GM18867 (cell line): ENCODE data around the gene GTPBP1.

Experiments
- ATAC-seq: cut with Tn5 transposase; IDR thresholded peaks from one replicate; pipeline ENCODE4 v1.9.1; 2021; ENCODE audit warnings: mild to moderate bottlenecking, moderate library complexity; ENCODE audit not compliant: unreplicated experiment

GTPBP1 gene

DNA sequence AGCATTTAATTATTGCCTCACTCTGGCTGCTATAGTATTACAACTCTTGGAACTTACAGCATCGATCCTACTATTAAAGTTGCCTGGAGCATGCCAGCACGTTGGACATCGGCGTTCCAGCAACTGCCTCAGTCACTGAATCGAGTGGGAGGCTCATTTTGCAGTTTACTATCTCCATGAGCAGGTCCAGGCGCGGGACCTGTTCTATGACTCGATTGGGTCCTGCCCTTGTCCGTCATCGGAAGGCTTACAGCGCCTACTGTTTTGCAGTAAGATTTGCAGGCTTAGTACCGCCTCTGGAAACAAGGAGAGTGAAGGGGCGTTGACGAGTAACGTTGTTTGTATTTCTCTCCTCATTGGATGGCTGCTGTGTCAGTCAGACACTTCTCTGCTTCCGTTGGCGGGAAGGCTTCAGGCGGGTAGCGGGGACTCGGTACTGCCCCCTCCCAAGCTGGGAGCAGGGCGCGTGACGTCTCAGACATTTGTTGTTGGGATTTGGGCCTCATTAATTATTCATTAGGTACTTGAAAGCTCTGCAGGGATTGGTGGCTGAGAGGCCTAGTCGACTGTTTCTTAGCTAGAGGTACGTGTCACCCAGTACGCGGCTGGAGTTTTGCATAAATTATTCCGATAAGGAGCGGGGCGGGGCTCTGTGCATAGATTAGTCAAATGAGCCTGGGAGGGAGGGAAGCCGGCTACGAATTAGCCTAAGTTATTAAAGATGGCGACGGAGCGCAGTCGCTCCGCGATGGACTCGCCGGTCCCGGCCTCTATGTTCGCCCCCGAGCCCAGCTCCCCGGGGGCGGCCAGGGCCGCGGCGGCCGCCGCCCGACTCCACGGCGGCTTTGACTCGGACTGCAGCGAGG lies at the start of gene GTPBP1:
TSS of gene GTPBP1 (plus strand) at position 710 of the 866 bp plus-strand sequence. CDS start at position 722, 12 bp downstream.
- ATAC-seq, result peak; percentile 72

GRCh38 chr22:38656256-38657044 lies 49.3 kb upstream of the GTPBP1 start, which contains the start of the genes CBY1 and FAM227A:
CBY1 (plus strand) TSS chr22:38656638; CDS start chr22:38668055, 11,417 bp downstream.
FAM227A (minus strand) TSS chr22:38656392; CDS start chr22:38650168, 6,224 bp downstream.
- peak; percentile 72 for ATAC-seq

GRCh38 chr22:38657045-38657909 lies 48.5 kb upstream of the GTPBP1 start:
- peak; percentile 35 for ATAC-seq

DNA sequence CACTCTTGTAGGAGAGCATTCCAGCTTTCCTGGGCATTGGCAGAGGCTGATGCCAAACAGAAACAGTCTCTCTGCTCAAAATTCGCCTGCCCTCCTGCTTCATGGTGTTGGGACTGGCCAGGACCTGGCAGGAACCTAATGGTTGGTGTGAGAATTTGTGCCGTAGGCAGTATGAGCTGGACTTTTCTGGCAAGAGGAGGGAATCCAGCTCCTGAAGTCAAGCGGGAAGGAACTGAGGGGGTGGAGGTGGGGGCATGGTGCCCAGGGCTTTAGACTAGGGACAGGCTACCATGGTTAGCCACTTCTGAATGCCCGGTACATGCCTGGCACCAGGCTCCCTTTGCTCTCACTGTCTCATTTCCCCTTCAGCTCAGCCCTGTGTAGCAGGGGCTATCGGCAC lies 30.9 kb upstream of the GTPBP1 start:
- ATAC-seq, result no peak

DNA sequence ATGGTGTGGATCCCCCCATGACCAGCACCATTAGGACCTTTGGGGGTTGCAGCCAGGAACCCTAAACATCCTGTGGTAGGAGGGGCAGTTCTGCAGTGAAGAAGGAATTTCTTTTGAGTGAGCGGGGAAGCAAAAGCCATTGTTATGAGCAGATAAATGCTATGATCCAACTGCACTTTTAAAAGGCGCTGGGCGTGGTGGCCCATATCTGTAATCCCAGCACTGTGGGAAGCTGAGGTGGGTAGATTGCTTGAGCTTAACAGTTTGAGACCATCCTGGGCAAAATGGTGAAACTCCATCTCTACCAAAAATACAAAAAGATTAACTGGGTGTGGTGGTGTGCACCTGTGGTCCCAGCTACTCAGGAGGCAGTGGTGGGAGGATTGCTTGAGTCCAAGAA lies 29.9 kb upstream of the GTPBP1 start:
- ATAC-seq, result no peak

DNA sequence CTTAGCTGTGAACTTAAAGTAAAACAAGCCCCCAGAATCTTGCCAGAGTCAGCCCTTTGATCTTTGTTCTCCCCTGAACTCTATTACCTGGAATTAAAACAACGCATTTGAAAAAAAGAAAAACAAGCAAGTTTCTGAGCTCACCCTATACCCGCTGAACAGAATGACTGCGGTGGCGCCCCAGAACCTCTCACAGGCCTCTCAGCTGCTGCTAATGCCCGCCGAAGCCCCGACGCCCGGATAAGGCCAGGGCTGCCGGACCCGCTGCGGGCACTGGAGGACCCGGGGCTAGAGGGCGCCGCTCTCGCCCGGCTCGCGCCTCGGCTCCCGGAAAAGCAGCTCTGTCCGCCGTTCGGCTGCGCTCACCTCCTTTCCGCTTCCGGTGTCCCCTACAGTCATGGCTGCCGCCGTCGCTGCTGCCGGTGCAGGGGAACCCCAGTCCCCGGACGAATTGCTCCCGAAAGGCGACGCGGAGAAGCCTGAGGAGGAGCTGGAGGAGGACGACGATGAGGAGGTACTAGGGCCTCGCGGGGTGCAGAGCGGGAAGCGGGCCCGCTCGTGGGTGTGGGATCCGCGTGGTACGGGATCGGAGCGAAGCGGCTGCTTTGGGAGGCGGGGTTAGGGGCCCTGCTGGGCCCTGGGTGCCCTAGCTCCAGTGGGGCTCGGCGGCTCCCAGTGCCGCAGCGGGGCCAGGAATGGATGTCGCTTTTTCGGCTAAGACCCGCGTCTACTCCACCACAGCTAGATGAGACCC lies 24.0 kb upstream of the GTPBP1 start, which contains the start of gene TOMM22:
TSS of gene TOMM22 (plus strand) at position 376 of the 754 bp plus-strand sequence. CDS start at position 398, 22 bp downstream.
- peak; percentile 91 for ATAC-seq

DNA sequence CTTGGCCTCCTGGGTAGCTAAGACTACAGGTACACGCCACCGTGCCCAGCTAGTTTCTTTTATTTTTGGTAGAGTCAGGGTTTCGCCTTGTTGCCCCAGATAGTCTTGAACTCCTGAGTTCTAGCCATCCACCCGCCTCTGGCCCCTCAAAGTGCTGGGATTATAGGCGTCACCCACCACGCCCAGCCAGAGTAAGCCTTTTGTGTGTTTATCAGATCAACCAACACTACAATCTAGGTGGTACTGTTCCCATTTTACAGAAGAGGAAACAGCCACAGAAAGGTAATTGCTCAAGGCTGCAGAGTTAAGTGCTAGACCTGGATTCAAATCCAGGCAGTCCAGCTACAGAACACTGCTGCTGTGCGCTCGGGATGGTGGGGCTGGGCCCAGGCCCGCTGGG lies 20.8 kb upstream of the GTPBP1 start:
- ATAC-seq, result no peak

DNA sequence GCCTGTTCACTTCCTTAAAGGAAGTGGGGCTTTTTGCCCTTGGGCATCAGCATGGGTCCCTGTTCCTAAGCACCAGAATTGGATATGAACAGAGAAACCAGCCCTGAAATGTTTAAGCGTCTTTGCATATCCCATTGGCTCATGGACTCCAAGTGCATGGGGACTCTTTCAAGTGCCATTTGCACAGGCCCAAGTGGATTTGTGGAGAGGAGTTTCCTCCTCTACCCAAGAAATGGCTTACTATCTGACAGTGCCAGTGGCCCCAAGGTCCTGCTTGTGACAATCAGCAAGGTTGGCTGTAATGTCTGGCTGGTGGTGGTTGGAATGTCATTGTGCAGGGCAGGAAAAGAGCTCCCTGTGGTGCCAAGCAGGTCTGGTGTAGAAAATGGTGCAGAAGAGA lies 20.0 kb upstream of the GTPBP1 start:
- ATAC-seq, result no peak

- no peak for ATAC-seq
Measured at GRCh38 chr22:38689651-38690050, 16.1 kb upstream of the GTPBP1 start.

- no peak for ATAC-seq
Measured at GRCh38 chr22:38694049-38694448, 11.7 kb upstream of the GTPBP1 start.

- no peak for ATAC-seq
Measured at GRCh38 chr22:38694940-38695339, 10.8 kb upstream of the GTPBP1 start.

GRCh38 chr22:38696606-38697424 lies 8.9 kb upstream of the GTPBP1 start:
- ATAC-seq, result no peak

GRCh38 chr22:38697425-38698089 lies 8.2 kb upstream of the GTPBP1 start:
- no peak for ATAC-seq

DNA sequence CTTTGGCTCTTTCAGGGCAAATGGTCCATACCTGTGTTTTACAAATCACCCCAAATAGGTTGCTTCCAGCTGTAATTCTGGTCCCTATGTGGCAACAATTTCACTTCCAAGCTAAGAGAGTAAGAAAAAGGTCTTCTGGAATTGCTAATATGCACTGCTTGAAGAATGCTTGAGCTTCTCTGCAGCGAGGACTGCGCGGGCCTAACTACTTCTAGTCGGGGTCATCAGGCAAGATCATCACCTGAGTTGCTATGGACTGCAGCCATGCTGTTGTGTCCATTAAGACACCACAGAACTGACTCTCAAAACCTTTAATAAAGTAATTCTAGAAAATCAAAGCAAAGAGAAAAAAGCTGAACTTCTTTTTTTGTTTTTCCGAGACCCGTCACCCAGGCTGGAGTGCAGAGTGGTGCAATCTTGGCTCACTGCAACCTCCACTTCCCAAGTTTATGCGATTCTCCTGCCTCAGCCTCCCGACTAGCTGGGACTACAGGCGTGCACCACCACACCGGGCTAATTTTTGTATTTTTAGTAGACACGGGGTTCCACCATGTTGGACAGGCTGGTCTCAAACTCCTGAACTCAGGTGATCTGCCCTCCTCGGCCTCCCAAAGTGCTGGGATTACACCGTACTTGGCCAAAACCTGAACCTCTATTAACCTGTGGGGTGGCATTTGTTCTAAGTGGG lies 7.2 kb upstream of the GTPBP1 start:
- no peak for ATAC-seq

- ATAC-seq, result no peak
Measured at GRCh38 chr22:38699143-38699542, 6.6 kb upstream of the GTPBP1 start.

DNA sequence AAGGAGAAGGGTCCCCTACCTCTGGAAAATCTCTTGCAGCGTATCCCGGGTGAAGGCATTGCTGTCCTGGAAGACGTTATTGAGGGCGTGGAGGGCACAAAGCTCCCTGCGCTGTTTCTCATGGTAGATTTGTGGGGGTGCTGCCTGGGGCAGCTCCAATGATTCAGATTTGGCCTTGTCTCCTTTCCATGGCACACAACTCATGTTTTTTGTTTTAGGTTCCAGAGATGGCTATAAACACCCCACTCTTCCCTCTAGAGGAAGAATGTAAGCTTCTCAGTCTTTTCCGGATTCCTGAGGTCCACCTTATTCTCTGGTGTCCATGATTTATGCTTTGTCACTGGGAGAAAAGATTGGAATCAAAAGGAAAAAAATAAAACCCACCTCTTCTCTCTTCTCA lies 6.0 kb upstream of the GTPBP1 start:
- ATAC-seq, result no peak

- ATAC-seq, result no peak
Measured at GRCh38 chr22:38700270-38700788, 5.4 kb upstream of the GTPBP1 start.
